Superior temporal gyrus (tissue), 1 donor: Measurements from ENCODE around the gene RHBDL1.
"Not testable (repeated sequence)": the region's sequence is repeated elsewhere in the genome, so short reads cannot be mapped to it uniquely, and the experiment has no call there.

Experiments
- DNase-seq: peaks from one replicate; pipeline ENCODE4 v3.0.0-alpha.2; 2016; ENCODE audit errors: extremely low spot score

The RHBDL1 gene

DNA sequence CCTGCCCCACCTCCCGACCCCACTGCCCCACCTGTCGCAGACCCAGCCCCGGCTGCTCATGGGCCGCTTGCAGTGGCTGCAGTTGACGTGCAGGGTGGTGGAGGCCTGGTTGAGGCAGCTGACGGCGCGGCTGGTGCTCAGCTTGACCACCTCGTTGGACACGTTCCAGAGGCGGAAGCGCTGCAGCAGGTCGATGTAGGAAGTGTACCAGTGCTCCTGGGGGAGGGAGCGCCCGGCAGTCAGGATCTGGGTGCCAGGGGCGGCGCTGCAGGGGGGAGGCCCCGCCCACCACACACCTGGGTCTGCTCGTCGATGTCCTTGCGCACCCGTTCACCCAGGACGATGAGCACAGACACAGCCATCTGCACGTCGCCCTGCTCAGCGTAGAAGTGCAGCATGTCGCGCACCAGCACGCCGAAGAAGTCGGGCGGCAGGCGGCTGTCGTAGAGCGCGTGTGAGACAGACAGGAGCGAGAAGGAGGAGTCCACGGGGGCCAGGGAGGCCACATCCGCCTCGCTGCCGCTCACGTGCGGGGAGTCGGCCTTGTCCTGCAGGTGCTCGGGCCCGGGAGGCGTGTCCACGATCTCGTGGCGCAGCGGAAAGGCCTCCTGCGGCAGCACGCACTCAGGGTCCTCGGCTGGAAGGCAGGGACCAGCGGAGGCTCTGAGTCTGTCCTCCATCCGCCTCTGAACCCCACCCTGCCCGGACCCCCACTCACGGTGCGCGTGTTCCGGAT lies 9.7 kb downstream of the RHBDL1 start:
- DNase-seq: no peak

- DNase-seq: no peak
Observed at GRCh38 chr16:685967-686366, 10.5 kb downstream of the RHBDL1 start.

DNA sequence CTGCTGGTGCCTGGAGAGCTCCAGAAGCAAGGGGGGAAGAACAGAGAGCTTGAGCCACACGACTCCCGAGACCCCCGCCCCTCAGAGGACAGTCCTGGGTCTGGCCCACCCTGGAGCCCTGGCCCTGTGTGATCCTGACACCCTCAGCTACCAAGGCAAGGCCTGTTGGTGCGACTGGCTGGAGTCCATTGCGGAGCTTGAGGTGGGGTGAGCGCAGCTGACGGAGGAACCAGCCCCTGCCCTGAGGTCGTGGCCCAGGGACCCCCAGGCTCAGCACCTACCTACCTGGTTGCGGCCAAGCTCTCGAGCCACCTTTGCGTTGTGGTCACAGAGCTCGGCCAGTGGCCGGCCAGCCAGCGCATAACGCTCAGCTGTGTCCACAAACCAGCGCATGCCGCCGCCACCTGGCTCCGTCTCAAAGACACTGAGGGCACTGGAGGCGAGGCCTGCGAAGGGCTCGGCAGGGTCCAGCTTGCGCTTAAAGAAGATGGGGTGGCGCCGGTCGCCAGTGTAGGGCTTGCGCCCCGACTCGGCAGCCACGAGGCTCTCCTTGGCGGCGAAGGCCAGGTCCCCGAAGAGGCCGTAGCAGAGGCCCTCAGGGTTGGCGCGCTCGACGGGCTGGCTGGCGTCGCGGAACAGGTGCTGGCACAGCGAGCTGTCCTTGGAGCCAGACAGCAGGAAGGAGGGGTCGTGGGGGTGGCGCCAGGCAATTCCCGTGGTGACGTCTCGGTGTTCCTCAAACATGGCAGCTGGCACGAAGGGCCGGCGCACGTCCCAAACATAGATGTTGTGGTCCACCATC lies 11.2 kb downstream of the RHBDL1 start:
- DNase-seq: no peak

- no peak for DNase-seq
Observed at GRCh38 chr16:687499-687898, 12.0 kb downstream of the RHBDL1 start.

GRCh38 chr16:689175-689897 lies 13.9 kb downstream of the RHBDL1 start:
- DNase-seq: no peak

DNA sequence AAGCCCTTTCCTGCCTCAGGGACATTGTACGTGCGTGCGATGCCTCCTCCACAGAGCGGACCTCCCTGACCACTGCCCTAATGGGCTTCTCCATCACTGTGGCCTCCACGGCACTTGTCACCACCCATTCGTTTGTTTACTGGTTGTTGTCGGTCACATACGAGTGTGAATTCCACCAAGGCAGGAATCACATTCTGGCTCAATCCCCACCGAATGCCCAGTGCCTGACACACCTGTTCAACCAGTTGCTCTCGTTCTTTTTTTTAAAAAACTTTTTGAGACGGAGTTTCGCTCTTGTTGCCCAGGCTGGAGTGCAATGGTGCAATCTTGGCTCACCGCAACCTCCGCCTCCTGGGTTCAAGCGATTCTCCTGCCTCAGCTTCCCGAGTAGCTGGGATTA lies 15.8 kb downstream of the RHBDL1 start:
- not testable (repeated sequence) for DNase-seq

GRCh38 chr16:692356-693108 lies 17.1 kb downstream of the RHBDL1 start:
- no peak for DNase-seq

DNA sequence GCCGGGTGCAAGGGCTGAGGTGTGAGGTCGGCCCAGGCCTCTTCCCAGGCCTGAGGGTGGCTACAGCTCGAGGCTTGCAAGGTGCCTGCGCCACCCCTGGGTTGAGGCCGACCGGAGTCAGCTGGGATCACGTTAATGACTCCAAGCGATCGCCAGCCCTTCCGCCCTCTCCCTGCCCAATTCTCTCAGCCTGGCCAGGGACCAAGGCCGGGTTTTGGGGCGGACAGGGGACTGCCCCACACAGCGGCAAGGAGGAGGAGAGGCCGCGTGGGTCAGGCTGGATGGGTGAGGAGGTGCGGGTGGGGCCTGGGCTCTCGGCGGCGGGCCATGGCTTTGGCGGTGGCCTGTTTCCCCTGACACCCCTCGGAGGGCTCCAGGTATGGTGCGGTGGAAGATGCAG lies 17.9 kb downstream of the RHBDL1 start:
- no peak for DNase-seq

DNA sequence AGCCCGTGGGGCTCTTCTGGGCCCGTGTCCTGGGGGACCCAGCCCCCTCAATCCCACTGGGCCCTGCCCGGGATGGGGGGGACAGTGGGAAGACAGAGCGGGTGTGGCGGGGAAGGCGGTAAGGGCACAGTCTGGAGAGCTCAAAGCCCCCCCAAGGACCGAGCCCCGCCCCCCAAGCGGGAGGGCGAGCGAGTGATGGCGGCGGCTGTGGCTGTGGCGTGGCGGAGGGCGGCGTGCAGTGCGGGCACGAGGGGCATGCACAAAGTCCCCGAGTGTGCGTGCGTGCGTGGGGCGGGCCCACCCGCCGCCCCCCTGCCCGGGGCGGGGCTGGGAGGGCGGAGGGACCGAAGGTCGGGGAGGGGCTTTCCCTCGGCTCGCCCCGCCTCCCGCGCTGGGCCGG lies 18.3 kb downstream of the RHBDL1 start:
- DNase-seq: no peak

- DNase-seq: no peak
Observed at GRCh38 chr16:694187-694862, 18.9 kb downstream of the RHBDL1 start.

GRCh38 chr16:694863-695354 lies 19.4 kb downstream of the RHBDL1 start:
- DNase-seq: no peak

GRCh38 chr16:695355-696089 lies 20.1 kb downstream of the RHBDL1 start:
- DNase-seq: no peak

DNA sequence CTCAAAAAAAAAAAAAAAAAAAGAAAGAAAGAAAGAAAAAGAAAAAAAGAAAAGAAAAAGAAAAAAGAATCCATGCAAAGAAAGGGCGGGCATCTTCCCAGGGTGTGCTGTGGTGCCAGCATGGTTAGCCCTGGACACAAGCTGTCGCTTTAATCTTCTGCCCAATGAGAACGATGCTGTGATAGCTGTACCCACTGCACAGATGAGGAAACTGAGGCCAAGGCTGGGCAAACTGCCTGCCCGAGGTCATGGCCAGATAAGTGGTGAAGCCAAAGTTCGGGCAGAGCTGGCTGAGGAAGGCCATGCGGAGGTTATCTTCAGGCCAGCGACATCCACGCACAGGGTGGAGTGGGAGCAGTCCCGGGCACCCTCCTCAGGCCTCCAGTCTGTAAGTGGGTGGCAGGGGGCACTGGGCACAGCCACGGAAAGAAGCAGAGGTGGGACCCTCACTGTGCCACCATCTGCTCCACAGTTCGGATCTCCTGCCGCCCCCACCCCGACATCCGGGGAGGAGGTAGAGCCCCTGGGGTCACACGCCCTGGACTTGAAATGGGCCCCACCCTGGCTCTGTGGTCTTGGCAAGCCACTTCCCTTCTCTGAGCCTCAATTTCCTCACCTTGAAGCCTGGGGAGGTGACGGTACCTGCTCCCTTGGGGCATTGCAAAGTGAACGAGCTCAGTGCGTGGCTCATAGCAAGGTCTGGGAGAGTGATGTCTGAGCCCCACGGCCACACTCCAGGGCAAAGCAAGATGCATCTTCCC lies 23.6 kb downstream of the RHBDL1 start:
- DNase-seq: no peak

DNA sequence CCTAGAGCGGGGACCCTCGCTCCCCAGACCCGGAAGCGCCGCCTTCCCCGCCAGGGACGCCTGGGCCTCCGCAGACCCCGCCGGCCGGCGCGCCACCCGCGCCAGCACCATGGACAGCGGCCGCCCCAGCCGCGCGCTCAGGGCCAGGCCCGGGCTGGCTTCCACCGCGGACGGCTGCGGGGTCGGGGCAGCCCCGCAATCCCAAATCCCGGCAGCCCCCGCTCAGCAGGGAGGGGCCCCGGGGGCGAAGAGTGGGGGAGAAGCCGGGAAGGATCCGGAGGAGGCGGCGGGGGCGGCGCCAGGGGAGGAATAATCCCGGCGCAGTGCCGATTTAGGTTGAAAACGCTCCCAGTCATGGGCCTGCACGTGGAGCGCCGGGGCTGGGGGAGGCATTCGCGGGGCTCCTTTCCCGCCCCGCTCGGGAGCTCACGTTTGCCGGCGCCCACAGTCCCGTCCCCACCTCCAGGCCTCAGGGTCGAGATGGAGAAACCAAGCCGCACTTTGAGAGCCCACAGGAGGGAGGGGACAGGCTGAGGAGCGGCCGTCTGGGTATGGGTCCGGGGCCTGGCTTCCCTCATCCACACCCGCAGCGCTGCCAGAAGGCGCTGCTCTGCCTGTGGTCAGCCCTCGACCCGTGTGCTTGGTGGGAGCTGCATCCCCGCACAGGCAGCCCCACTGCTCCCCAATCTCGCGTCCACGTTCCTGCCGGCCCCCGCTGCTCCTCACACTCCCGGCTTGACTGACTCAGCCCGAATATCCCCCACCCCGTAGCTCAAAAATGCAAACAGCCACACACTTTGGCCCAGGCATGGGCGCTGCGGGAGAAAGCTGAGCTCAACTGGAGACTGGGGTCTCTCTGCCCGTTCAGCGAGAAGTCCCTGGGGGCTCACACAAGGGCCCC lies 25.5 kb downstream of the RHBDL1 start:
- no peak for DNase-seq

GRCh38 chr16:702341-702740 lies 26.9 kb downstream of the RHBDL1 start:
- no peak for DNase-seq

DNA sequence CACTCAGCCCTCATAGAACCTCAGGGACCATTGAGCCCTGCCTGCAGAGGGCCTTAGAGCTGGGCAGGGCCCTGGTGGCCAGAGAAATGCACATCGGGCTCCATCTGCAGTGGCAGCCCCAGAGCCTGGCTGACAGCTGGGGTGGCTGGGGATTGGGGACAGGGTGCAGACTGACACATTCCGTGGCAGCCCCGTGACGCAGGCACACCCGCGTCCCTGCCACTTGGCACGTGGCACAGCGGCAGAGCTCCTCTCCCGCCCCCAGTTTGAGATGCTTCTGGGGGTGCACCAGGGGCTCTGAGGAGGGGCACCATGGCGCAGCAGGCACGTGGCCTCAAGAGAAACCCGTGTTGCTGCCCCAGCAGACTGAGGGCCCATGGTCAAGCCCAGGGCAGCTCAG lies 27.9 kb downstream of the RHBDL1 start:
- no peak for DNase-seq

DNA sequence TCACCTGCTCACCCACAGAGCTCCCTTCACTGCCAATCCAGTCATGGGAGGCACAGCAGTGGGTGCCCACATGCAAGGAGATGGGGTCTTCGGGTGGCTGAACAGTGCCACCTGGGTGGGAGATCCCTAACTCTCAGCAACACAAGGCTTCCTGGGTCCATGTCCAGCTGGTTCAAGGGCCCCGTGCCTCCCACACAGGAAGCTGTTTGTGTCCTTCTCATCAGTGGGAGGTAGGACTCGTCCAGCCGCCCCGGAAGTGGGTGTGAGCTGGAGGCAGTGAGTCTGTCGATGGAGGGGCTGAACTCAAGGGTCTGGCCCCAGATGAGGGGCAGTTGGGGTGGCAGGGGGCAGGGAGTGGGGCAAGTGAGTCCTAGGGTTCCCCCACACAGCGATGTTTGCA lies 28.6 kb downstream of the RHBDL1 start:
- no peak for DNase-seq

DNA sequence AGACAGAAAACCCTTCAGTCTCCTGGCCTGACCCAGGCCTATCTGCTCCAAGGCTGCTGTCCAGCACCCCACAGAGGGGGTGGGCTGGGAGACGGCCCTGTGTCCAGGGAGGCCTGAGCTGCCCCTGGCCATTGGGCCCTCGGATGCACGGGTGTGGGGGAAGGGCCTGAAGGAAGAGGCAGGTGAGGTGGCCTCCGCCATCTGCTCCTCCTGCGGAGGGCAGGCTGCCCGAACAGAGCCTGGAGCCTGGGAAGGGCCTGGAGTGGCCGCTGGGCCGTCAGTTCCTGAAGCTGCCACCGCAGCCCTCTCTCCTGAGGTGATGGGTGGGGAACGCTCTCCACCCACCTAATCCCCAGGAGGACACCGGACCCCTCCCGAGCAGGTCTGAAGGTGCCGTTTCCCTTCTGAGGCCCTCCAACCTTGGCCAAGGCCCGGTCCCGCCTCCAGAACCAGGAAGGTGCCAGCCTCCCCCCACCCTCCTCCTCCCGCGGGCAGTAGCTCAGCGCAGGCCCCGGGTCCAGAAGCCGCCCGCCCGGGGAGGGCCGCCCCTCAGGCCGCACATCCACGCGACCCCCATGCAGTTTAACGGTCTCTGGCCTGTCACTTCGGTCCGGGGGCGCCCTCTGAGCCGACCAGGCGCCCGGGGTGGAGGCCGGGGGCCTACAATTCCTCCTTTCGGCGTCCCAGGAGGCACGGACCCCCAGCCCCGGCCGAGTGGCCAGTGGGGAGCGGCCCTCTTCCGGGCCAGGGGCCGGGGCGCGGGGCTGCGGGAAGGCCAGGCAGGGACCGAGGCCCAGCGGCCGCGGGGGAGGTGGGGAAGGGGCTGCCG lies 29.3 kb downstream of the RHBDL1 start:
- no peak for DNase-seq
